MM.1S (cell line): ENCODE measurements around the gene PNKP.

ENCODE experiments used
- DNase-seq: peaks from one replicate; pipeline ENCODE4 v3.0.0-alpha.2; 2015
- H2AFZ ChIP-seq: fragments of 300-600 bp; sonication (generic); 2 replicates; pipeline ENCODE4 v1.6.0; 2016; ENCODE audit warnings: antibody characterized with exemption, low read length
- H3F3A ChIP-seq: fragments of 300-600 bp; sonication (generic); 2 replicates; pipeline ENCODE4 v1.6.1; 2016; ENCODE audit warnings: mild to moderate bottlenecking, antibody characterized with exemption, low read length, moderate library complexity, mixed read lengths; ENCODE audit not compliant: insufficient read depth
- H3K27ac ChIP-seq: fragments of 300-600 bp; sonication (generic); 2 replicates; pipeline ENCODE4 v1.5.1; 2016; ENCODE audit warnings: mild to moderate bottlenecking, low read length
- H3K27me3 ChIP-seq: fragments of 300-600 bp; sonication (generic); replicated peaks from 2 replicates; pipeline ENCODE4 v1.6.0; 2016; ENCODE audit warnings: low read length; ENCODE audit not compliant: insufficient read depth
- H3K36me3 ChIP-seq: fragments of 300-600 bp; sonication (generic); replicated peaks from 2 replicates; pipeline ENCODE4 v1.6.1; 2016; ENCODE audit warnings: mild to moderate bottlenecking, low read length, mixed read lengths; ENCODE audit not compliant: insufficient read depth
- H3K4me1 ChIP-seq: fragments of 300-600 bp; sonication (generic); 2 replicates; pipeline ENCODE4 v1.6.1; 2016; ENCODE audit warnings: low read length, mixed read lengths
- H3K4me2 ChIP-seq: fragments of 300-600 bp; sonication (generic); 2 replicates; pipeline ENCODE4 v1.6.0; 2016; ENCODE audit warnings: low read depth, low read length
- H3K4me3 ChIP-seq: fragments of 300-600 bp; sonication (generic); 2 replicates; pipeline ENCODE4 v1.5.1; 2016; ENCODE audit warnings: low read length, mixed read lengths
- H3K79me2 ChIP-seq: fragments of 300-600 bp; sonication (generic); 2 replicates; pipeline ENCODE4 v1.6.1; 2016; ENCODE audit warnings: mixed run types, low read length, mixed read lengths
- H3K9ac ChIP-seq: fragments of 300-600 bp; sonication (generic); 2 replicates; pipeline ENCODE4 v1.6.1; 2016; ENCODE audit warnings: low read length, mixed read lengths
- H3K9me2 ChIP-seq: fragments of 300-600 bp; sonication (generic); replicated peaks from 2 replicates; pipeline ENCODE4 v1.6.1; 2016; ENCODE audit warnings: mild to moderate bottlenecking, low read length, mixed read lengths; ENCODE audit not compliant: insufficient read depth
- H3K9me3 ChIP-seq: fragments of 300-600 bp; sonication (generic); replicated peaks from 2 replicates; pipeline ENCODE4 v1.6.1; 2016; ENCODE audit warnings: mild to moderate bottlenecking, low read length, mixed read lengths; ENCODE audit not compliant: insufficient read depth
- H4K20me1 ChIP-seq: fragments of 300-600 bp; sonication (generic); 2 replicates; pipeline ENCODE4 v1.6.1; 2016; ENCODE audit warnings: mild to moderate bottlenecking, low read length, moderate library complexity, mixed read lengths; ENCODE audit not compliant: insufficient read depth
- CTCF ChIP-seq: fragments of 300-600 bp; sonication (generic); IDR thresholded peaks from 2 replicates; pipeline ENCODE4 v1.5.1; 2016; ENCODE audit warnings: antibody characterized with exemption, low read length, mixed read lengths
- EZH2 ChIP-seq: fragments of 300-600 bp; sonication (generic); optimal IDR thresholded peaks from 2 replicates; pipeline ENCODE3; 2017; ENCODE audit warnings: low read depth, mild to moderate bottlenecking, antibody characterized with exemption, low read length, mixed read lengths
- EZH2phosphoT487 ChIP-seq: fragments of 300-600 bp; sonication (generic); IDR thresholded peaks from 2 replicates; pipeline ENCODE4 v1.6.1; 2018; ENCODE audit warnings: antibody characterized with exemption, low read length

Gene PNKP

GRCh38 chr19:49863935-49864320 is 3.4 kb downstream of the PNKP start:
- Histone ChIP-seq H2AFZ (no peak overlapping the region), H3K9ac (no peak overlapping the region), H3K4me1 (peaks cover 16% of the 10 kb centered on the region), H3K9me2 (no peaks in the 10 kb centered on the region), H3K79me2 (peaks cover 41% of the 10 kb centered on the region), H3K27me3 (no peaks in the 10 kb centered on the region), H3F3A (peaks cover 24% of the 10 kb centered on the region), H3K27ac (no peak overlapping the region), H3K9me3 (no peaks in the 10 kb centered on the region), H4K20me1 (no peaks in the 10 kb centered on the region), H3K4me3 (no peak overlapping the region), H3K4me2 (no peak overlapping the region), H3K36me3 (peaks cover 7% of the 10 kb centered on the region)
- no peak for DNase-seq
- TF ChIP-seq EZH2 (no peak), CTCF (no peak), EZH2phosphoT487 (no peak)

- DNase-seq: no peak
- H3K4me3 ChIP-seq: no peak overlapping the region
- no peaks in the 10 kb centered on the region for H3K9me3 ChIP-seq
- H4K20me1 ChIP-seq: no peaks in the 10 kb centered on the region
- H3K36me3 ChIP-seq: peaks cover 7% of the 10 kb centered on the region
- H3K79me2 ChIP-seq: peaks cover 41% of the 10 kb centered on the region
- no peak for TF ChIP-seq CTCF
- TF ChIP-seq EZH2phosphoT487: no peak
- TF ChIP-seq EZH2: no peak
- peaks cover 12% of the 10 kb centered on the region; the same call in 1 of the 2 replicates for H3K4me1 ChIP-seq
- H3K9me2 ChIP-seq: no peaks in the 10 kb centered on the region
- H3K27me3 ChIP-seq: no peaks in the 10 kb centered on the region
- H3K27ac ChIP-seq: no peak overlapping the region
- peaks cover 19% of the 10 kb centered on the region for H3F3A ChIP-seq
- no peak overlapping the region for H2AFZ ChIP-seq
- H3K9ac ChIP-seq: no peak overlapping the region
- H3K4me2 ChIP-seq: no peak overlapping the region
Measured at GRCh38 chr19:49863254-49863934, 4.0 kb downstream of the PNKP start.

GRCh38 chr19:49862391-49863253 is 4.8 kb downstream of the PNKP start:
- H3K79me2 ChIP-seq: peaks cover 41% of the 10 kb centered on the region
- no peaks in the 10 kb centered on the region for H3K27me3 ChIP-seq
- no peak overlapping the region for H3K4me3 ChIP-seq
- no peak overlapping the region for H3K27ac ChIP-seq
- no peaks in the 10 kb centered on the region for H3K9me3 ChIP-seq
- peaks cover 8% of the 10 kb centered on the region; the same call in 1 of the 2 replicates for H3K4me1 ChIP-seq
- H4K20me1 ChIP-seq: no peaks in the 10 kb centered on the region
- no peak overlapping the region for H3K4me2 ChIP-seq
- H3K9me2 ChIP-seq: no peaks in the 10 kb centered on the region
- H2AFZ ChIP-seq: no peak overlapping the region
- peaks cover 13% of the 10 kb centered on the region for H3F3A ChIP-seq
- no peak for DNase-seq
- H3K9ac ChIP-seq: no peak overlapping the region
- peaks cover 7% of the 10 kb centered on the region for H3K36me3 ChIP-seq
- TF ChIP-seq EZH2phosphoT487: no peak
- no peak for TF ChIP-seq EZH2
- peak; percentile 16 for TF ChIP-seq CTCF
